ENCODE measurements around the gene OAF.

Gene OAF

DNA sequence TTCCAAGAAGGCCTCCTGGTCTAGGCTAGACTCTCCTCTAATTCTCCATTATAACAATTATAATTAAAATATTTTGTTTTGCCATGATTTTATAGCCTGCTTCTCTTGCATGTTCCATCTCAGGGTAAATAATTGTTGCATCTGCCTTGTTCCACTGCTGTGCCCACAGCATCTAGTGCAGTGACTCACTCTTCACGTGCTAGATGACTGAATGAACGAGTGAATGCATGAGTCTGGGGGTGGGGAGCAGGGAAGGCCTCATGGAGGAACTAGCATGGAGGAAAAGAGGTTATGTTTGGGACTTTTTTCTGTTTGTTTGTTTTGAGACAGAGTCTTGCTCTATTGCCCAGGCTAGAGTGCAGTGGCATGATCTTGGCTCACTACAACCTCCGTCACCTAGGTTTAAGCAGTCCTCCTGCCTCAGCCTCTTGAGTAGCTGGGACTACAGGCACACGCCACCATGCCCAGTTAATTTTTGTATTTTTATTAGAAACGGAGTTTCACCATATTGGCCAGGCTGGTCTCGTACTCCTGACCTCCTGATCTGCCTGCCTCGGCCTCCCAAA lies 5.2 kb upstream of the OAF start:
- no peak for DNase-seq

DNA sequence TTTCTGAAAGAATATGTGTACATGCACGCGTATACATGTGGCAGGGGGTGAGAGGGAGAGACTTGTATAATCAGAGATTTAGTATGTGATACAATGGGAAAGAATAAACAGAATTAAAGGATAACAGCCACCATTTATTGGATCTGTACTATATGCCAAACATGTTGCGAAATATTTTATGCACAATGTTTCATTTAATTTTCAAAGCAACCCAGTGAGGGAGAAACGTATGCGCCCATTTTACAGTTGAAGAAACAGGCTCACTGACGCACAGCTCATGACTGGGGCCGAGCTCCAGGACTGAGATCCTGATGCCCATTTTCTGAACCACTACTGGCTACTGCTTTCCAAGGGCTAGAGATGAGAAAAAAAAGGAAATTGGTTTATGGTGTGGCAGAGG lies 3.3 kb upstream of the OAF start:
- no peak for DNase-seq

DNA sequence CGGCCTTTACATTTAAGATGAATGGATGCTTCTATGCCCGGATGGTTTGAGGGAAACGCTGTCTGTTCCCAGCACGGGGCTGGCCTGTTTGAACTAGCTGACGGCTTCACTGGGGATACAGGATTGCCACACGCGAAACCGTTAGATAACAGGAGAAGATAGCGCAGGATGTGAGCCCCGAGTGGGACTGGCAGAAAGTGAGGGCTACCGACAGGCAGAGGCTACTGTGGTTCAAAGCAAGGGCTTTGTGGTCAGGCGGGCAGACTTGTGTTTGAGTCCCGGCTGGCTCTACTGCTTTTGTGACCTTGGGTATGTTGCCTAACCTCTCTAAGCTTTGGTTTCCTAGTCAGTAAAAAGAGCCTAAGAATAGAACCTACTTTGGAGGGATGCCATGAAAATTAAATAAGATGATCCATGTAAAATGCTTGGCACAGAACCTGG lies 2.8 kb upstream of the OAF start:
- no peak for DNase-seq

DNA sequence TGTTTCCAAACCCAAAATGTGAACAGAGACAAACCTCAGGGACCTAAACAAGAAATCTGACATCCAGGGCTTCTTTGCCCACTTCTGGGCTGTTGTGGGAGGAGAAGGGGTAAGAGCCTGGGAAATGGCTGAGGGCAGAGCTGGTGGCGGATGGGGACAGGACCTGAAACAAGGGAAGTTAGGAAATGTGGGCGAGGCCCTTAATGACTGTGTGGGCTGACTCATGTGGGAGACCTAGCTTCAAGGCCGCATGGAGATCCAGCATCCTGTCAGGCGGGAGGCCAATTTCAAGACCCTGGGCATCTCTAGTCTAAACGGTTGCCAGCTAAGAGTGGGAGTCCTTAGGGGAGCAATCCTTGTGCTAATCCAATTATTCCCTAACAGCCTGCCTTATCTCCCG lies 2.1 kb upstream of the OAF start:
- DNase-seq = peak in 1 of 2 donors; percentile 48

DNA sequence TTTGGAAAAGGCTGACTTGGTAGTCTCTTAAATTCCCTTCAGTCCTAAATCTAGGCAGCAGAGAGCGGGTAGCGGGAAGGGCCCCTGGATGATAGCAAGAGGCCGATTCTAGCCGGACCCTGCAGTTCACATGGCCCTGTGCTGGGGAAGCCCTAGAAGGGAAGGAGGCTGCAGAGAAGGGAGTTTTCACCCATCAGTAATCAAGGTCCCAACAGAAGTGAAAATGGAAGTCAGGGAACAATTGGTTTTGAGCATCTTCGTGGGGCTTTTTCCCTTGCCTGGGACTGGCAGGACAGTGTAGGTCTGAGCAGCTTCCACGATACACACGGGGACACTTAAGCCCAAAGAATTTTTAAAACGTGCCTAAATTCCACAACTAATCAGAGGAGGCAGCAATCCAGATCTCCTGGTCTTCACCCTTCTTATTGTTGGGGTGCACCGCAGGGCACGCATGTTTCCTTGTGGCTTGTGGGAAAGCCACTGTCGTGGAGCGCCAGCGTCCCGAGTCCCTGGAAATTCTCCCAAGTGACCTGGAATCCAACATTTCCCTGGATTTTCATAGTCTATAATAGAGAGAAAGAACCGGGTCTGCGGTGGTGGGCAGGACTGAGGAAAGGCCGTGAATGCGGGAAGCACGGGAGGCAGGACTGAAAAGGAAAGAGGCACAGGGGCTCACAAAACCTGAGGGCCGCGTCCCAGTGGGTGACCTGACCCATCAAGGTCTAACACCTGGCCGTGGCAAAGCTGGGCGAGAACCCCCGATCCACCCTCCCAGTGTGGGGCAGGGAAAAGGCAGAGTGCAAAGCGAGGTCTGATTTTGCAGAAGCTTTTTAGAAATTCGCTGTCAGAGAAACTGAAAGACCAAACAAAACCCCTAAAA lies 846 bp upstream of the OAF start:
- DNase-seq = no peak

DNA sequence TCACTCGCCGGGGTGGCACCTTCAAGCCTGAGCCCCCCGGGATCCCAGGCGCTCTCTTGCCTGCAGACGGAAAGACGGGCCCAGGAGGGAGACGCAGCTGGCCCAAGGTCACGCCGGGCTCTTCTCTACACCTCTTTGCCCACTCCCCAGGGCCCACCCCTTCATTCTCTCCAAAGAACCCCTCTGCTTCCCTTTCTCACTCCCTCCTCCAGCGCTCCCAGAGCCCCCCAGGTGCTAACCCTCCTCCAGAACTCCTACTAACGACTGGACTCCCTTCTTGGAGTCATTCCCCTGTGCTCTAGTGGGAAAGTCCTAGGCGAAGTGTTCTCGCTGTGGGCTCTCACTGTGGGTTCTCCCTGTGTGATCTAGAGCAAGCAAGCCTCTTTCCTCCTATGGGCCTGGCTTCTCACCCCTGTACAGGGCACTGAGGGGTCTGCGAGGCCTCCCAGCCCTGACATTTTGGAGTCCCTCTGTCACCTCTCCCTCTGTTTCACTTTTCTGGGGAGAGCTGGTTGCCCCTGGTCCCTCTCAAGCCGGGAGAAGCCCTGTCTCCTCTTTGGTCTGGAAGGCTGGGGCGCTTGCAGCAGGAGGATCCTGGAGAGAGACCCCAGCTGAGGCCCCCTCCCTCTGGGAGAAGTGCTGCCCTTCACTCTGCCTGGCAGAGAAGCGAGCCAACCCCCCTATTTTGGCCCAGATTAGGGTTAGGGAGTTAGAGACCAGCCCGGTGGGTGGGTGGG lies 858 bp downstream of the OAF start:
- no peak for DNase-seq

DNA sequence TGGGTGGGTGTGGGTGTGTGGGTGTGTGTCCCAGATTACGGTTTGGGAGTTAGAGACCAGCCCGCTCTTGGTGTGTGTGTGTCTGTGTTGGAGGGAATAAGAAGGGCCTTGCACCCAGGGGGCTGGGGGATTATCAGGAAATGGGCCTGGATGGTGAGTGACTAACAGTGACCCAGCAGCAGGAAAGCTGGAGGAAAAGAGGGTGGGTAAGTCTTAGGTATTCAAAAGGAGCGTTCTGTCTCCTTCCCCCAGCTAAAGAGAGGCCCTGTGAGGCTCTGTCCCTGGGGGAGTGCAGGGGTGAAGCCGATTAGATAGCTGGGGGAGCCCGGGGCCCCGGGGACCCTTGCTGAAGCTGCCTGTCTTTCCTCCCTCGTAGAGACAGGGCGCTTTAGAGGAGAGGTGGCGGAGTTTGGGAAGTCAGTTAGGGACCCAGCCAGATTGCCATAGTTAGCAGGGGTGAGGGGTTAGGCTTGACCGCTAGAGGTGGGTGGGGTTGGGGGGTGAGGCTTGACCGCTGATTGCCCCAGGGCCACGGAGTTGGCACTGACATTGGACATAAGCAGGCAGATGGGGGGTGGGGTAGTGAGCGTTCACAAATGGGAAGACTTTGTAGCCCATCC lies 1.5 kb downstream of the OAF start:
- DNase-seq = no peak

DNA sequence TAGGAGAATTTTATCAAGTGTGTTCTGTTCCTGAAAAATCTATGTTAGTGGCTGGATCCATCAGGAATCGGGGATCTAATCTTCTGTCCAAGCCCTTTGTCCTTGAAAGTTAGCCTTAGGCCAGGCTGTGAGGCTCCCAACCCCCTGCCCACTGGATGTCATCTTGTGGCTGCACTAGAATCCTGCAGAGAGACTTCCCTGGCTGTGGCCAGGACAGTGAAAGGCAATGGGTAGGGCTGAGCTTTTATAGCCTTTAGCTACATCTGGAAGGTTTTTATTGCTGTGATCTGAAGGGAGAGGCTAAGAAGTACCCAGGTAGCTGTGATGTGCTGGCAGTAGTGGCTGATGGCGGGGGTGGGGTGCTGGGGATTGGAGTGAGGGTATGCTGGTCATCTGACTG lies 2.1 kb downstream of the OAF start:
- DNase-seq = no peak

DNA sequence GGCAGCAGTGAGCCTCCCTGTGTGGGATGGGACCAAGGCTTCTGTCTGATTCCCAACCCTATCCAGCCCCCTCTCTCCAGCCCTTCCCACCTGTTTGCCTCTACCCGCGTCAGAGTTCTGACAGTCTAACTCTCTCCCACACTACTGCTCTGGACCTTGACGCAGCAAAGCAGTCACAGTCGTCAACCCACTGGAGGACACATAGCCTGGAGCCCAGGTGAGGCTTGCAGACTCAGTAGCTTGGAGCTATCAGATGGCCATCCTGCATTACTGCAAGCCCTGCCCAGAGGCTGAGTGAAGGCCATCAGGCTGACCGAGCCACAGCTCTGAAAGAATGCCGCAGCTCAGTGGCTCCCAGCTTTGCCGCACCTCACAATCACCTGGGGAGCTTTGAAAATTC lies 3.7 kb downstream of the OAF start:
- no peak for DNase-seq

DNA sequence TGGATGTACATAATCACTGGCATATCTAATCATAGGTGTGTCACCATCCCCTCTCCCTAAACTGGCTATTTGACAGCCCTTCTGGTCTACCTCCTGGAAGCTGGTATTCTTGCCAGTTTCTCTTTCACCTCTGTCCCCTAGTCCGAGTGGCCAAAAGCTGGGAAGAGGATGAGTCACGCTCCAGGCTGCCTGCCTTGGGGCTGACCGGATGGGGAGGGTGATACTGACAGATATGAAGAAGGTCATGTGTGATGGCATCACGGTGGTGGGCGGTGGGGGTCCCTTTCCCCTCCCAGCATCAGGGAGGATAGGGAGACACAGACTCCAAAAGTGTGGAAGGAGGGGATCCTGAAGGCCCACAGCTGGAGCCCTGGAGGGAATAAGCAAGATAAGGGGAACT lies 4.8 kb downstream of the OAF start:
- no peak for DNase-seq

DNA sequence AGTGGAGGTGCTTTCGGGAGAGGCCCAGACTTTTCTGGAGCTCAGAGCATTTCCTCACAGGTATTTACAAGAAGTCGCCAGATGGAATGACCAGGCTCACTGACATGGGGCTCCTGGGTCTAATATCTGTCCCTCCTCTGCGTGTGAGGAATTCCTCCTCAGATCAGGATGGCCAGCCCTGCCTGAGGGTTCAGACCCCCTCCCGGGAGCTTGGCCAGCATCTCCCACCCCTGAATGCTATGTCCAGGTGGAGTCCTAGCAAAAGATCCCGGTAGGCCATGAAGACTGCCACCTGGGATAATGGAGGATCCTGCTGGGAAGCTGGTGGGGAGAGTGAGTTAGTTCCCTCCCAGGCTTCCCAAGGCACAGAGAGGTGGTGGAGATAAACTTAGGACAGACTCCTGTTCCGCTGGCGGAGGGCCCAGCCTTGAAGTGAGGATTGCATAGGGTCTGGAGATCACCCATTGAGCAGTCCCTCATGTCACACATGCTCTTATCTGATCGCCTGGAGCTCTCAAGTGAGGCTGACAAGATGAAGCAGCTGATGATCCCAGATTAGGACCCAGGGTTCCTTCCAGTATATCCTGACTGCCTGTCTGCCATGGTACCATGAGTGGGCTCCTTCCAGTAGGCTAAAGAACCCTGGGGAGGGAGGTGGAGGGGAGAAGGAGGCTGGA lies 5.7 kb downstream of the OAF start:
- no peak for DNase-seq

DNA sequence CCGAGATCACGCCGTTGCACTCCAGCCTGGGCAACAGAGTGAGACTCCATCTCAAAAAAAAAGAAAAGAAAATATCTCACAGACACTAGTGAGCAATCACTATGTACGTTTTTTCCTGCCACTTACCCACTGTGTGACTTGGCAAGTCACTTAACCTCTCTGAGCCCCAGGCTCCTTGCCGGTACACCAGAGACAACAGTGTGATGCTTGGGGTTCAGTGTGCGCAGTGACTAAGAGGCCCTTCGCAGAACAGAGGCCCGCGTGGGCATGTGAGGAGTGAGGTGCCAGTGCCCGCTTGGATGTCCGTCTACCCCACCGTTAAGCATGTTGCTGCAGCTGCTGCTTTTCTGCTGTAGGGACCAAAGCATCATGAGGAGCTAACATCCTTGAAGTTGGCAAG lies 6.7 kb downstream of the OAF start:
- DNase-seq = no peak

DNA sequence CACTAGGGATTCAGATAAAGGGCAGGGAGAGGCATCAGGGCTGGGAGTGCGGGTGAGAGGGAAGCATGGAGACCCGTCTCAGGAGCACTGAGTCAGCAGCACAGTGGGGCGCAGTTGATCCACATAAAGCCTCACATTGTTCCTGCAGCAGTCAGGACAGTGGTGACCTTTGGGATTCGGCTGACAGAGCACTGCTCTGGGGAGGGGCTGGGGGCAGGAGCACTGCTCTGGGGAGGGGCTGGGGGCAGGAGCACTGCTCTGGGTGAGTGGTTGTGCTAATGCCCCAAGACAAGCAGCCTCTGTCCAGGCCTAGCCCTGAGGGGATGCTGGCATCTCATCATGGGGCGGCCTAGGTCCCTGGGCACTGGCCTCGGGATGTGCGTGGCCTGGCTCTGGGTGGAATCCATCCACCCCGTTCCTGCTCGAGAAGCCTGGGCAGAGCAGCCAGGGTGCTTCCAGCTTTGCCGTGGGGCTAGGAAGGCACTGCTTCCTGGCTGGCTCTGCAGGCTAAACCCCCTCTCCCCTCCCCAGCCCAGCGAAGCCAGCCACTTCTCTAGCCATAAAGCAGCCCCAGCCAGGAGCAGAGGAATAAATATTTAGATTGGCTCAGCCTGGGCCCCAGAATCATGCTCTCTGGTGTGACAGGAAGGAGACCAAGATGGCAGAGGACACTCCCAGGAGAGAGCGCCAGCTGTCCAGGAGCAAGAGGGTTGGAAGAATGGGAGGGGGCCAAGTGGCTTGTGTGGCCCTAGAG lies 7.3 kb downstream of the OAF start:
- no peak for DNase-seq

DNA sequence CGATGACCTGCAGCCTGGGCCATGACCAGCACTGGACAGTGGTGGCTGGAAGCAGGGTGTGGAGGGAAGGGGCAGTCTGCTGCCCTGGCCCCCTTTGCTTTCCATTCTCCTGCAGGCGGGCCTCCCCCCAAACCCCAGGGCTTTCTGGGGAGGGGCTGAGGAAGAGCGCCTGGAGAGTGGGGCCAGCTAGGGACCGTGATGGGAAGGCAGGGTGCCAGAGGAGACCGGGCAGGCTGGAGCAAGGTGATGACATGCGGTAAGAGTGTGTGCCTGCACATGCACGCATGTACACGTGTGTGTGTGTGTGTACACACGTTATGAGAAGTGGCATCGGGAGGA lies 7.8 kb downstream of the OAF start:
- DNase-seq = no peak

DNA sequence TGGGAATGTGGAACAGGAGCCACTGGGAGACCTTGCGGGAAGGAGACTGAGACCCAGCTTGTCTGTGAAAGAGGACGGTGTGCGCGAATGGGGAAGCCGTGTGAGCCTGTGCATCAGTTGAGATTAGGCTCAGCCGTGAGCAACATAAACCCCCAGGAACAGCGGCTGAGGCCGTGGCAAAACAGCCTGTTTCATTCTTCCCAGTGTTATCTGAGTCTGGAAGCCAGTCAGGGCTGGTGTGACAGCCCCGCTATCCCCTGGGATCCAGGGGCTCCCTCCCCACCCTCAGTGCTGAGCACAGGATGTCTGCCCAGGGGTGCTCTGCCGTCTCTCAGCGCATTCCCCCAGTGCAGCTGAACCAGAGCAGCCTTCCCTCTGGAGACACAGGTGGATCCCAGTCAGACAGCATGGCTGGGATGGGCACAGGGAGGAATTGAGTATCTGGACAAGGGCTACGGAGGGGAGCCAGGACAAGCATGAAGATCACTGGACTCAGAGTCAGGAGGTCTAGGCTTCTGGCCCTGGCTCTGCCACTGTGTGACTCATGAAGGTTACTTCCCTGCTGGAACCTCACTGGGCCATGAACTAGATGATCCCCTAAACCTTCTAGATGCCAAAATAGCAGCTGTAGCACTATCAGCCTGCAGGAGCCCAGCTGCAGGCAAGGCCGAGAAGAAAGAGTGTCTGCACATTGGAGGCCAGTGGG lies 8.6 kb downstream of the OAF start:
- DNase-seq = no peak

DNA sequence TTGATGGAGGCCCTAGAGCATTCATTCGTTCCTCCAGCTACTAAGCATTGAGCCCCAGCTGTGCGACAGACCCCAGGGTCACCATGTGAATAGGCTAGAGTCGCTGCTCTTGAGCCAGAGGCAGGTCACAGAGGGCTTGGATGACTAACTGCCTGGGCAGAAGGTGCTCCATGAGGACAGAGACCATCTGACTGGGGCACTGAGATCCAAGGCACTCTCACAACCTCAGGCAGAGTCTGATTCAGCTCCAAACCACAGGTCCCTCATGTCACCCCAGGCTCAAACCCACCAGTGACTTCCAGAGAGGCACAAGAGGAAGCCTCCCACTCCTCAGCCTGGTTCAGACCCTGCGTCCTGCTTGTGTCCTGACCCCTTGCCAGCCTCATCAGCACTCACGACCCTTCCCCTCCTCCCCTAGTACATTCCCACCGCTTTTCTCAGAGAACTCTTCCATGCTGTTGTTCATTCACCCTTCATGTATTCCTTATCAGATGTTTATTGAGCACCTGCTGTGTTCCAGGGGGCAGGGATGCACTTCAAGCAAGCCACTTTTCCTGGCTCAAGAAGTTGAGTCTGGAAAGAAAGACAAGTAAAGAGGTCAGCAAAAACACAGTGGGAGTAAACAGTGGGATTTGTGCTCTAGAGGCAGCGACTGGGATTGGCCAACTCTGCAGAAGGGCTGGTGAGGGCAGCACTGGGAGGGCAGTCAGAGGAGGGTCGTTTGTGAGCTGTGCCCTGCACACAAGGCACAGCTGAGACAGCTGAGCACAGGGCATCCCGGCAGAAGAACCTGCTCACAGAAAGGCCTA lies 9.3 kb downstream of the OAF start:
- DNase-seq = no peak

DNA sequence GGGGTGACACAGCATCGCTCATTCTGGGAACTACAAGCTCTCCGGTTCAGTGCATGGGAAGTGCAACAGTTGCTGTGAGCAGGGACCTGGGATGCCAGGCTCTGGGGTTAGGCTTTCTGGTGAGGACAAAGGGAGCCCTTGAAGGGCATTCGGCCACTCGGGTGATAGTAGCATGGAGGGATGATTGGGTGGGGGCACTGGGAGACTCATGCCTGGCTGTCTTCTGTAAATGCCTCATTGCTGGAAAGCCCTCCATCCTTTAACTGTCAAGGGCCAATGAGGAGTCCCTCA lies 9.9 kb downstream of the OAF start:
- DNase-seq = no peak

DNA sequence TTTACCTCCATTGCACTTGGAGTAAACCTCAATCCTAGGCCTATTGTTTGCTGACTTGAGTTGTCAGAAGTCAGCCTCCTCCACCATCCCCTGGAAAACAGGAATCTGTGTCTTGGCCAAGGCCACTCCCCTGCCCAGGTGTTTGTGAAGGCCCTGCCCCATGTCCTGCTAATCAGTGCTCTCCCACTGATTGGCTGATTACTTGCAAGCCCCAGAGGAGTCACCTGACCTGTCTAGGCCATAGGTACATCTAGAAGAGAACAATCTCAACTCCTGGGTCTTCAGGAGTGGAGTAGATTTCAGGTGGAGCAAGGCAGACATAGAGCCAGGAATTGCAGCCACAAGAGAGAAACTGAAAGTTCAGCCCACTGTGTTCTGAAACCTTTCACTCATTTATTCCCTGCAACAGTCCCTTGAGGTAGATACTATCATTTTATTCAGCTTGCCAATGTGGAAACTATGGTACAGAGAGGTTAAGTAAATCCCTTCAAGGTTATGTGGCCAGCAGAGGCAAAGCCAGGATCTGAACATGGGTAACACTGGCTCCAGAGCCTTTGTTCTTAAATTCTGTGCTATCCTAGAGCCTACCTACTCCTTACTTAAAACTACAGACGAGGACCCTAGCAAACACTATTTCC lies 10.4 kb downstream of the OAF start:
- no peak for DNase-seq

DNA sequence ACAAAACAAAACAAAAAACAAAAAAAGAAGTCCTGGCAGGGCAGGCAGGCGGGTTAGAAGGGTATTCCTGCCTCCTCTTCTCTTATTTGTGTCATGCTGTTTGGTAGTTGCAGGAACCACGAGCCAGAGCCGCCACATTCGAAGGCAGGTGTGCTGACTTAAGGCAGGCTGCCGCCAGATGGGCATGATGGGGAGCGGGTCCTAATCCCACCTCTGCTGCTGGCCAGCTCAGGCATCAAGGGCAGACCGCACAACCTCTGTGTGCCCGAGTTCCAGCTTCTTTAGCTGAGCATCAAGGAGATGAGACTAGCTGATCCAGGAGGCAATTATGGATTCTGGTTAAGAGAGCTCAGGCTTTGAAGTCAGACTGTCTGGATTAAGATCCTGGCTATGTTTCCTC lies 12.1 kb downstream of the OAF start:
- DNase-seq = no peak

DNA sequence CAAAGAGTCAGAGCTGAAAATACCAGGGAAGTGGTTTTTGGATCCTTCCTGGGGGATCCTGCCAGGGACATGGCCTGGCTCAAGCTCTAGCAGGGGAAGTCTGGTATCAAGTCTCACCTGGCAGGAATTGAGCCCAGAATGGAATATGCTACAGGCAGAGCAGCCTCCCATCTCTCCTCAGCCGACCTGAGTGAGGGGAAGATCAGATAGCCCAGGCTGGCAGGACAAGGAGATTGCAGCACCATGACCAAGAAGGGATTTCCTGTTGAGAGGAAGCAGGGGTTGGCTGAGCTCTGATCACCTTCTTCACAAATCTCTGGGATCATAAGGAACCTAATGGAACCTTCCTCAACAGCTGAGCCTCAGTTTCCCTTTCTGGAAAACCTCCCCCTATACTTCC lies 13.0 kb downstream of the OAF start:
- DNase-seq = no peak

DNA sequence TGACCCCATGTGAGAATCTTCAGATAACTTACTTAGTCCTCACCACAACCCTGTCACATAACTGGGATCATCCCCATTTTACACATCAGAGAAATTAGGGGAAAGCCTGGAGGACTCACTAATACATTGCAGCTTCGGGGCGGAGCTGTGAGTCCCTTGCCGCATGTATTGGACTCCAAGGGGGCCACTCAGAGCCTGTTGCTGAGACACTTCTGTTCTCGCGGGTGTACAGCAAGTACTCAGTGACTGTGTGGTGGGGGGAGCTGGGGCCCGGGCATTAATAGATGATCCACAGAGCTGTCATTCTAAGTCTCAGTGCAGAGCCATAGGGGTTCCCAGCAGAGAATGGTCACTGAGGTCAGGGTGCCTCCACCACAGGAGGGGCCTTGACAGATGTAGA lies 13.5 kb downstream of the OAF start:
- DNase-seq = no peak

All from CD4-positive, alpha-beta T cell treated with Interferon alpha-2 for 1 hour (primary cell).